B cell (primary cell): ENCODE measurements around the gene ASPHD2. TPM values are rescaled to one million over a fixed set of nuclear protein-coding genes. Genes with fewer than 3 reads are reported as not detected.

Experiments
- ATAC-seq: fragments of 200-7000 bp; cut with Tn5 transposase; one replicate; pipeline ENCODE4 v1.10.0; 2021; ENCODE audit warnings: low read depth, mild to moderate bottlenecking, moderate number of reproducible peaks, moderate library complexity
- CTCF ChIA-PET: fragments of 350-600 bp; sonication (Branson Sonifier 250); formaldehyde crosslinking; loops from one replicate; lab custom pipeline; 2021; ENCODE audit warnings: antibody characterized with exemption, inconsistent platforms; lab: Charles Lee
- POLR2A ChIA-PET: fragments of 350-600 bp; sonication (Branson Sonifier 250); formaldehyde crosslinking; loops from one replicate; lab custom pipeline; 2021; ENCODE audit warnings: antibody characterized with exemption; lab: Charles Lee
- DNase-seq: peaks from one replicate; pipeline ENCODE4 v3.0.0; 2013
- H2AFZ ChIP-seq: 2 replicates; pipeline ENCODE4 v1.6.1; 2012; ENCODE audit warnings: mild to moderate bottlenecking, low read depth, low read length; ENCODE audit not compliant: insufficient read depth, poor library complexity, severe bottlenecking
- H3K27ac ChIP-seq, 2 donors: 1 replicate in 1 of 2; 2 replicates in 1 of 2; pipeline ENCODE4 v1.5.1; 2012 to 2013; ENCODE audit warnings: low read length in 2 of 2, mild to moderate bottlenecking in 2 of 2, moderate library complexity in 1 of 2
- H3K27me3 ChIP-seq, 4 experiments: fragments of 200-600 bp in 1 of 4; sonication (generic) in 1 of 4; replicated peaks in 1 of 4; 1 replicate in 2 of 4; 2 replicates in 2 of 4; pipeline versions ENCODE4 v1.6.1 to v1.7.0; 2013 to 2016; ENCODE audit warnings: low read length in 3 of 4, mild to moderate bottlenecking in 2 of 4, mixed read lengths in 1 of 4, moderate library complexity in 1 of 4; ENCODE audit not compliant: insufficient read depth in 4 of 4, control insufficient read depth in 3 of 4; ENCODE audit errors: control extremely low read depth in 1 of 4
- H3K36me3 ChIP-seq, 2 experiments: replicated peaks in 1 of 2; 1 replicate in 1 of 2; 2 replicates in 1 of 2; pipeline versions ENCODE4 v1.6.1 to v1.7.1; 2013; ENCODE audit warnings: low read length in 1 of 2; ENCODE audit not compliant: insufficient read depth in 2 of 2, control insufficient read depth in 1 of 2; ENCODE audit errors: control extremely low read depth in 1 of 2, extremely low read depth in 1 of 2
- H3K4me1 ChIP-seq, 2 donors: fragments of 200-600 bp in 1 of 2; sonication (generic) in 1 of 2; 1 replicate in 1 of 2; 2 replicates in 1 of 2; pipeline versions ENCODE4 v1.5.1 to v1.6.1; 2013 to 2017; ENCODE audit warnings: low read length in 2 of 2; ENCODE audit not compliant: control insufficient read depth in 2 of 2, insufficient read depth in 2 of 2
- H3K4me2 ChIP-seq: replicated peaks from 2 replicates; pipeline ENCODE3; 2012; ENCODE audit warnings: mild to moderate bottlenecking, low read depth, low read length; ENCODE audit not compliant: poor library complexity, severe bottlenecking
- H3K4me3 ChIP-seq, 5 experiments: fragments of 200-600 bp in 1 of 5; sonication (generic) in 1 of 5; 1 replicate in 3 of 5; 2 replicates in 2 of 5; pipeline versions ENCODE4 v1.5.1 to v1.7.0; 2011 to 2016; ENCODE audit warnings: low read length in 4 of 5, mild to moderate bottlenecking in 4 of 5, low read depth in 2 of 5, control low read depth in 1 of 5, moderate library complexity in 1 of 5; ENCODE audit not compliant: insufficient read depth in 1 of 5; ENCODE audit errors: control extremely low read depth in 1 of 5, extremely low read depth in 1 of 5
- H3K79me2 ChIP-seq: fragments of 200-600 bp; sonication (generic); one replicate; pipeline ENCODE4 v1.6.0; 2016; ENCODE audit warnings: low read length; ENCODE audit not compliant: control insufficient read depth, insufficient read depth
- H3K9ac ChIP-seq: fragments of 200-600 bp; sonication (generic); 2 replicates; pipeline ENCODE4 v1.6.1; 2017; ENCODE audit warnings: mild to moderate bottlenecking, low read length, moderate library complexity
- H3K9me3 ChIP-seq, 3 donors: one replicate each; pipeline versions ENCODE4 v1.6.1 to v1.7.1; 2013; ENCODE audit warnings: low read length in 2 of 3; ENCODE audit not compliant: control insufficient read depth in 2 of 3, insufficient read depth in 1 of 3; ENCODE audit errors: control extremely low read depth in 1 of 3
- H4K20me1 ChIP-seq: 2 replicates; pipeline ENCODE4 v1.6.0; 2012; ENCODE audit warnings: mild to moderate bottlenecking, low read length; ENCODE audit not compliant: insufficient read depth, control insufficient read depth, poor library complexity, severe bottlenecking
- H3K27ac Mint-ChIP-seq: one replicate; pipeline ENCODE4 v1.8.0; 2021; ENCODE audit warnings: mixed read lengths
- H3K27me3 Mint-ChIP-seq: one replicate; pipeline ENCODE4 v1.8.0; 2021; ENCODE audit warnings: mixed read lengths
- H3K4me1 Mint-ChIP-seq: one replicate; pipeline ENCODE4 v1.8.0; 2021; ENCODE audit warnings: mixed read lengths
- H3K4me3 Mint-ChIP-seq: one replicate; pipeline ENCODE4 v1.8.0; 2021; ENCODE audit warnings: mixed read lengths
- H3K9me3 Mint-ChIP-seq: one replicate; pipeline ENCODE4 v1.8.0; 2022; ENCODE audit warnings: mixed read lengths; ENCODE audit not compliant: insufficient read depth
- CTCF ChIP-seq: fragments of 200-600 bp; IDR thresholded peaks from one replicate; pipeline ENCODE4 v1.8.0; 2022; ENCODE audit warnings: antibody characterized with exemption, mild to moderate bottlenecking
- EZH2 ChIP-seq: IDR thresholded peaks from 2 replicates; pipeline ENCODE4 v1.6.1; 2012; ENCODE audit warnings: borderline replicate concordance, low read depth, mild to moderate bottlenecking, moderate library complexity, low read length; ENCODE audit not compliant: insufficient read depth, poor library complexity, severe bottlenecking
- WGBS: methylation state at CpG from one replicate; pipeline ENCODE4 v1.1.5; 2013; ENCODE audit warnings: missing lambda C conversion rate; ENCODE audit not compliant: insufficient coverage; 5-methylcytosine and 5-hydroxymethylcytosine counted together
- intact Hi-C: fragments of 100-400 bp; cut with micrococcal nuclease; formaldehyde crosslinking; loops from one replicate; pipeline ENCODE4 v1.10.0; 2022
- polyA plus RNA-seq: library from polyadenylated mRNA; depleted of rRNA; stranded (reverse); fragments of >200 nt; gene quantifications from 2 replicates; pipeline ENCODE4 v1.2.3, GENCODE V29; 2012
- small RNA-seq: library from RNA; depleted of rRNA; stranded (forward); fragments of <200 nt; gene quantifications from one replicate; pipeline ENCODE3, GENCODE V24; 2012; ENCODE audit warnings: low replicate concordance, low read depth; ENCODE audit not compliant: insufficient read length
- total RNA-seq, 2 donors: library from RNA; stranded (reverse); fragments of 120-200 nt in 1 of 2; gene quantifications; 1 replicate in 1 of 2; 2 replicates in 1 of 2; pipeline versions ENCODE4 v1.2.3 to v1.2.4, GENCODE V29; 2013 to 2022

ASPHD2 gene
- total and polyA plus RNA-seq, 2 donors (not counting 1 experiment from before 2014, with no cell fraction given): 5.7 to 7.3 TPM

GRCh38 chr22:26492220-26492619, 63.2 kb downstream of the ASPHD2 start:
- CTCF ChIA-PET: interaction anchor here (1.2 to 2.1 kb wide), 2 partner anchors 9 to 11 kb away, joined by 4 to 6 read pairs; partner anchors contain the start of genes HPS4 and SRRD
- Histone ChIP-seq H3K79me2 (no peaks in the 10 kb centered on the region), H3K9ac (no peak overlapping the region), H3K4me1 (no peaks in the 10 kb centered on the region), H3K4me3 (no peak overlapping the region), H3K4me2 (no peak overlapping the region), H3K36me3 (peaks cover 13 to 87% of the 10 kb centered on the region in 2 experiments), H3K9me3 (no peaks in the 10 kb centered on the region), H3K27ac (no peak overlapping the region), H2AFZ (no peak overlapping the region), H3K27me3 (no peaks in the 10 kb centered on the region), H4K20me1 (peaks cover 12% of the 10 kb centered on the region)
- 100% methylated on average over 8 of the region's 9 CpGs for WGBS
- Mint-ChIP-seq H3K4me1 (peaks cover 3% of the 10 kb centered on the region), H3K9me3 (no peaks in the 10 kb centered on the region), H3K27me3 (no peaks in the 10 kb centered on the region), H3K27ac (no peak overlapping the region), H3K4me3 (no peak overlapping the region)
- ATAC-seq: no peak
- intact Hi-C loops: no loop called here
- DNase-seq: no peak
- POLR2A ChIA-PET: interaction anchor here (0.7 kb wide), 1 partner anchor 16 kb away, joined by 5 read pairs; no protein-coding TSS in a partner anchor
- TF ChIP-seq EZH2 (no peak), CTCF (no peak)

GRCh38 chr22:26494506-26494905, 65.4 kb downstream of the ASPHD2 start:
- POLR2A ChIA-PET: interaction anchor here (0.7 kb wide), 2 partner anchors 13 to 174 kb away, joined by 9 to 10 read pairs; no protein-coding TSS in a partner anchor
- Histone ChIP-seq H2AFZ (no peak overlapping the region), H3K36me3 (peaks cover 9 to 77% of the 10 kb centered on the region in 2 experiments), H3K9me3 (no peaks in the 10 kb centered on the region), H3K79me2 (no peaks in the 10 kb centered on the region), H3K4me3 (no peak overlapping the region), H3K4me2 (no peak overlapping the region), H4K20me1 (peaks cover 13% of the 10 kb centered on the region), H3K27me3 (no peaks in the 10 kb centered on the region), H3K4me1 (no peaks in the 10 kb centered on the region), H3K27ac (no peak overlapping the region), H3K9ac (no peak overlapping the region)
- no peaks in the 10 kb centered on the region for H3K27me3 Mint-ChIP-seq
- DNase-seq: no peak
- no peak overlapping the region for H3K4me3 Mint-ChIP-seq
- intact Hi-C loops: no loop called here
- no peaks in the 10 kb centered on the region for H3K4me1 Mint-ChIP-seq
- CTCF ChIA-PET: interaction anchor here (1.4 kb wide), 1 partner anchor 10 kb away, joined by 4 read pairs; no protein-coding TSS in a partner anchor
- no peak overlapping the region for H3K27ac Mint-ChIP-seq
- TF ChIP-seq EZH2 (no peak), CTCF (no peak)
- H3K9me3 Mint-ChIP-seq: no peaks in the 10 kb centered on the region
- ATAC-seq: no peak

Small RNA genes within 50 kb of the gene (small RNA-seq; reads per million reads assigned to genes)
- not detected for gene RNA5SP495

Other genes starting within 250 kb of the ASPHD2 start
- gene HPS4, start 54.5 kb downstream of the ASPHD2 start, total RNA-seq: 61.8 and 76.6 TPM in 2 replicates
- gene HPS4, start 54.5 kb downstream of the ASPHD2 start, polyA plus RNA-seq: 34.8 and 48.8 TPM in 2 replicates
- gene SRRD, start 54.6 kb downstream of the ASPHD2 start, total RNA-seq: 19.2 and 19.4 TPM in 2 replicates
- gene SRRD, start 54.6 kb downstream of the ASPHD2 start, polyA plus RNA-seq: 6.2 and 7.8 TPM in 2 replicates
- 82.8 and 83.4 TPM in 2 replicates for gene TFIP11, start 83.2 kb downstream of the ASPHD2 start, total RNA-seq
- 33.5 and 51.9 TPM in 2 replicates for gene TFIP11, start 83.2 kb downstream of the ASPHD2 start, polyA plus RNA-seq
- 16.6 and 17.5 TPM in 2 replicates for gene TPST2, start 160.9 kb downstream of the ASPHD2 start, total RNA-seq
- gene TPST2, start 160.9 kb downstream of the ASPHD2 start, polyA plus RNA-seq: 43.1 and 46.9 TPM in 2 replicates
- gene CRYBB1, start 188.8 kb downstream of the ASPHD2 start, total RNA-seq: not detected in 2 replicates
- 0.18 TPM in 1 of 2 replicates, not detected in the other for gene CRYBB1, start 188.8 kb downstream of the ASPHD2 start, polyA plus RNA-seq
- not detected in 2 replicates for gene CRYBA4, start 192.7 kb downstream of the ASPHD2 start, total RNA-seq
- not detected in 2 replicates for gene CRYBA4, start 192.7 kb downstream of the ASPHD2 start, polyA plus RNA-seq
- 14.8 and 18.4 TPM in 2 replicates for gene MIAT, start 228.3 kb downstream of the ASPHD2 start, total RNA-seq
- 7.4 and 18.4 TPM in 2 replicates for gene MIAT, start 228.3 kb downstream of the ASPHD2 start, polyA plus RNA-seq